A204.1 (cell line): ENCODE measurements around the gene FOS.

Experiments used
- FAIRE-seq: peaks from 2 replicates; lab custom pipeline; 2012; peaks lifted over from hg19 to GRCh38; lab: Jason Lieb, UNC

Gene FOS

DNA sequence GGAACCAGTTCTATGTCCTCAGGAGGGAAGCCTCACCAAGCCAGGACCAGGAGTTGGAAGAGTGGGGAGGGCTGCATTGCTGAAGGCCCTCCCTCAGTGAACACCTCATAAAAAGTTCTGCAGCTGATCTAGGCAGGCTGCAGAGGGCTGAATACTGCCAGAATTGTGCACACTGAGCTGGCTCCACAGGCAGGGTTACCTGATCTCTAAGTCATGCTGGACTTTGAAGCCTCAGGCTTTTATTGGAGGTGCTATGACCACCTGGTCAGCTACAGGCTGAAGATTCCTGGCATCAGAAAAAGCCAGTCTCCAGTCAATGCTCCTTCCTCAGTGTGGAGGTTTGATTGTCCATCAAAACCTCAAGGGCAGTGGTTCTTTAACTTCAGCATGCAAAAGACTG, 39.7 kb downstream of the FOS start:
- FAIRE-seq: no peak

GRCh38 chr14:75319021-75319420, 40.4 kb downstream of the FOS start:
- no peak for FAIRE-seq

DNA sequence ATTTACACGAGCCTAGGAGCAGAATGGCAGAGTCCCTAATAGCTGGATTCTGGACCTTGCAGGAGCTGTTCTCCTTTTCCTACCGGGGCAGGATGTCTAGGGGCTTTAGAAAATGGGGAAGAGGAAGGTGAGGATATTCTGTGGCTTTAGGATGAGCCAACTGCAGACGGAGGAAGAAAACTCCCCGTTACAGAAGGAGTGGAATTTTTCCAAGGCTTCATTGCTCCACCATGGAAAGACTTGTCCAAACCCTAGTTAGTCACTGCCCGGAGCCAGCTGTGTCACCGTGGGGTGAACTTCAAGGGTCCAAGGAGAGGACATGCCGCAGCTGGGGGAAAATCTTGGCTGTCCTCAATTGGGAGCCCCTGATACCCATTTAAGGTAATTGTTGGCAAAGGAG, 41.6 kb downstream of the FOS start:
- FAIRE-seq: no peak

- no peak for FAIRE-seq
Measured at GRCh38 chr14:75322746-75323145, 44.1 kb downstream of the FOS start.

DNA sequence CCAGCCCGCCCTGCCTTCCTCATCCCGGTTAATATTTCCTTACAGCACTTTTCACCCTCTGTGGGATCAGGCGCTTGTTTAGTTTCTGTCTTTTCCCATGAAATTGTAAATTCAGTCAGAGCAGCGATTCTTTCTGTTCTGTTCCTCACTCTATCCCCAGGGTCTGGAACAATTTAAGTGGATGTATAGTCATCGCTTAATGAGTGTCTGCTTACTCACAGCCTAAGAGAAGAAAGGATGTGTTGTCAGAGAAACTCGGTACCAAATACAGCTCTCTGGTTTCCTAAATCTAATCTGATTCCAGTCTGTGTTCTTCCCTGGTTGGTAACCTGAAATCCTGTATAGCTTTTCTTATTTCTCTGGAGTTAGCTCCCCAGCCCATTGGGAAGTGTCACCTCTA, 44.9 kb downstream of the FOS start:
- no peak for FAIRE-seq

DNA sequence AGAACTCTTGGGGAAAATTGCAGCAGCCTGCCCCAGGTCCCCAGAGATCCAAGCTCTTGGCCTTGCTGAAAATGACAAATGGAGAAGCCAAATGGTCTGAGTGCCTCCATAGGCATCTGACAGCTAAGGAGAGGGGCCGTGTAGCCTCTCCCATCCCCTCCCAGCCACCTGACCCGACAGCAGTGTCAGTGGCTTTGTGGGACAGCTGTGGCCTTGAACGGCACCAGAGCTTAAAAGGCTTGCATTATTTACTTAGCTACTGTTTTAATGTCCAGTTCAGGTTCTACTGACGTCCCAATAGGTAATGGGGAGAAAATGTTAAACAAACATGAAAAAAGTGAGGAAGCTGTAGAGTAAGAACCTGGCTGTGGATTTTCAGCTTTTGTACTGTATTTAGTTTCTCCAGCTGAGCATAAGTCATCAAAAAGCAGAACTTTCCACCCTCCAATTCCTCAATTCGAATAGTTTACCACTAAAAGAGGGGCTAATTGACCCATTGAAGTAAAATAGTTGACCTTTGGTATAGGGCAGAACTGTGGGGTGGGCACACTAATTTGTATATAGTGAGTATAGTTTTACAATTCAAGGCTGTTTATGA, 50.0 kb downstream of the FOS start:
- no peak for FAIRE-seq

- FAIRE-seq: no peak
Measured at GRCh38 chr14:75329369-75329768, 50.7 kb downstream of the FOS start.

DNA sequence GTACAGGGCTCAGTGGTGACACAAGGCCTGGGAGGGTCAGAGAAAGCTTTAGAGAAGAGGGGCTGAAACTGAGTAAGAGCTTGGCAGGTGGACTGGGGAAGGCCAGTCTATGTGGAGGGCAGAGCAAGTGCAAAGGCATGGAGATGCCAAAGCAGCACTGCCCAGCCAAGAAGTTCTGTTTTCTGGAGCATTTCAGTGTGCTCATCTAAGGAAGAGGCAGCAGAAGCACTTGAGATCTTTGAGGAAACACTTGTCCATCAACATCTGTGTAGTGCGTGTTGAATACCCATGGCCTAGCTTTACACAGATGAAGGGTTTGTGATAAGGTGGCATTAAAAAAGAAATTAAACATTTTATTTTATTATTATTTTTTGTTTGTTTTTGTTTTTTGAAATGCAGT, 52.8 kb downstream of the FOS start:
- no peak for FAIRE-seq
